Frontal cortex (tissue), 4 donors: ENCODE data around the gene PPP6R2. TPM values are rescaled to one million over a fixed set of nuclear protein-coding genes. Genes with fewer than 3 reads are reported as not detected.

Source experiments
- DNase-seq, 2 donors: peaks; one replicate each; pipeline ENCODE4 v3.0.0; 2012; ENCODE audit warnings: low spot score in 2 of 2
- FAIRE-seq: peaks from 2 replicates; lab custom pipeline; 2012; peaks lifted over from hg19 to GRCh38; lab: Jason Lieb, UNC
- total RNA-seq: library from RNA; depleted of rRNA; stranded (reverse); fragments of >200 nt; gene quantifications from one replicate; pipeline ENCODE4 v1.2.3, GENCODE V29; 2014
- donor health status: control.
- donor health status: control.
- donor health status: control.

The PPP6R2 gene
- total RNA-seq, 1 donor from 2014 or later = 62.4 TPM

- no peak for DNase-seq
- FAIRE-seq = no peak
These were observed 37.7 kb upstream of the PPP6R2 start for GRCh38 chr22:50305393-50305922.

GRCh38 chr22:50305923-50306566, 37.1 kb upstream of the PPP6R2 start:
- DNase-seq = peak; percentile 74 to 83
- FAIRE-seq = no peak

GRCh38 chr22:50306753-50307749, 36.1 kb upstream of the PPP6R2 start, which contains the start of gene PLXNB2:
TSS of gene PLXNB2 (minus strand) at chr22:50307646. CDS start at chr22:50290584, 17,062 bp downstream.
- DNase-seq = peak; percentile 94 to 95
- no peak for FAIRE-seq

GRCh38 chr22:50307890-50308596, 35.1 kb upstream of the PPP6R2 start:
- FAIRE-seq (no peak), DNase-seq (no peak)

- DNase-seq = no peak
- no peak for FAIRE-seq
These were observed 34.6 kb upstream of the PPP6R2 start for GRCh38 chr22:50308597-50308935.

- no peak for FAIRE-seq
- DNase-seq = no peak
These were observed 34.0 kb upstream of the PPP6R2 start for GRCh38 chr22:50308986-50309600.

- FAIRE-seq = no peak
- DNase-seq = no peak
These were observed 33.5 kb upstream of the PPP6R2 start for GRCh38 chr22:50309601-50309991.

- DNase-seq (no peak), FAIRE-seq (no peak)
These were observed 33.0 kb upstream of the PPP6R2 start for GRCh38 chr22:50310031-50310722.

GRCh38 chr22:50310949-50311444, 32.1 kb upstream of the PPP6R2 start:
- DNase-seq = no peak
- FAIRE-seq = no peak

GRCh38 chr22:50311606-50312351, 31.3 kb upstream of the PPP6R2 start:
- FAIRE-seq = no peak

GRCh38 chr22:50312371-50312770, 30.8 kb upstream of the PPP6R2 start:
- DNase-seq = no peak
- FAIRE-seq = no peak

More at GRCh38 chr22:50311606-50312351, 31.3 kb upstream of the PPP6R2 start:
- no peak for DNase-seq

GRCh38 chr22:50313021-50313420, 30.1 kb upstream of the PPP6R2 start:
- DNase-seq (no peak), FAIRE-seq (no peak)

- FAIRE-seq = no peak
- DNase-seq = no peak
These were observed 29.5 kb upstream of the PPP6R2 start for GRCh38 chr22:50313600-50313999.

GRCh38 chr22:50314081-50314454, 29.1 kb upstream of the PPP6R2 start:
- no peak for DNase-seq
- FAIRE-seq = no peak

GRCh38 chr22:50314455-50315288, 28.5 kb upstream of the PPP6R2 start:
- FAIRE-seq (no peak), DNase-seq (no peak)

GRCh38 chr22:50315289-50316113, 27.6 kb upstream of the PPP6R2 start:
- DNase-seq = no peak
- FAIRE-seq = no peak
